Measurements from ENCODE around the gene MAP2K3.
"Not testable (repeated sequence)": the region's sequence is repeated elsewhere in the genome, so short reads cannot be mapped to it uniquely, and the experiment has no call there.

Gene MAP2K3

DNA sequence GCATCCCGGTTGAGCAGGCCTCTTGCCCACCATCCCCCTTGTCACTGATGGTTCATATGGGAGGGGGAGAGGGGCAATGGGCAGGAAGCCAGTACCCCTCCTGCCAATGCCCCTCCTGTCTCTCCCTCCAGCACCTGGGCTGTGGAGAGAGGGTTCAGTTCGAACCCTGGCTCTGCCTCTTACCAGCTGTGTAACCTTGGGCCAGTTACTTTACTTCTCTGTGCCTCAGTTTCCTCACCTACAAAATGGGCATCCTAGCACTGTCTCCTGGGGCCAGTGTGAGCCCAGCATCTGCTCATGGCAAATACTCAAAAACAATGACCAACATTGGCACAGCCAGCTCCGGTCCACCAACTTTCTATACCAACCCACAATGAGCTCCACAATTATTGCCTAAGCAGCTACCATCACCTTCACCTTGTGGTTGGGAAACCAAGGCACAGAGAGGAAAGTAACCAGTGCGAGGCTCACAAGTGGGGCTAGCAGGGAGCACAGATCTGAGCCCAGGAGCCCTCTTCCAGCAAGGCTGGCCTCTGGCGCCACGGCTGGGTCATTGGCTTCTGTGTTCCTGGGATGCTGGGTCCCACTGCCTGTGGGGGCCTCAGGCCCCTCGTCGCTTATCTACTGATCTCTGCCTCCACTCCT, 53.6 kb downstream of the MAP2K3 start:
- DNase-seq: not testable (repeated sequence)

GRCh38 chr17:21339011-21339410, 54.5 kb downstream of the MAP2K3 start:
- DNase-seq: no peak

GRCh38 chr17:21339571-21339970, 55.1 kb downstream of the MAP2K3 start:
- DNase-seq: not testable (repeated sequence)

DNA sequence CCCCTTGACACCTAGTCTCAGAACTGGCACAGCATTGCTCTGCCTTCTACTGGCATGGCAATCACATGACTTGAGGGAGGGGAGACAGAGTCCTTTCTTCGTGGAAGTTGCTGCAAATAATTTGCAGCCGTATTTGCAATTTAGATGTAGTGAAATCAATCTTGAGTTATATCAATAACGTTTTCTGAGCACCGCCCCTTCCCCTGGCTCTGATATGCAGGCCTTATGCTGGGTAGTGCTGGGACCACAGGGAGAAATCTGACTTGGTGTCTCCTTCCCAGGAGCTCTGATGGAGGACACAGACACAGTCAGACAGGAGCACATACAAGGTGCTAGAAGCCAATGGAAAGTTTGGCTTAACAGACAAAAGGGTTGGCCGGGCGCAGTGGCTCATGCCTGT, 55.9 kb downstream of the MAP2K3 start:
- DNase-seq: not testable (repeated sequence)

DNA sequence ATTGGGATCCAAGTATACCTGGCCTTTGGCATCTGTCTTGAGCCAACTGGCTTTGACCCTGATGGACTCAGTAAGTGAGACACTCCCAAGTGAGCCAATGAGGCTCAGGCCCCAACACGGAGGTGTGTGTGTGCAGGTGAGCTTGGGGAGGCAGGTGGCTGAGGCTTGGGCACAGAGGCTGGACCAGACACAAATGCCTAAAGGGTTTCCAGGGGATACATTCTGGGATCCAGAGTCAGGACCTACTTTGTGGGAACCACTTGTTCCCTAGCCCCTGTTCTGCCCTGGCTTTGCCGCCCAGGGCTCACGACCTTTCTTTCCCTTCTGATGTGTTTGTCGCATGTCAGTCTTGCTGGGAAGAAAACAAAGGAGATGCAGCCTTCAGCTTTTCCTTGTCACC, 56.8 kb downstream of the MAP2K3 start:
- DNase-seq: not testable (repeated sequence)

DNA sequence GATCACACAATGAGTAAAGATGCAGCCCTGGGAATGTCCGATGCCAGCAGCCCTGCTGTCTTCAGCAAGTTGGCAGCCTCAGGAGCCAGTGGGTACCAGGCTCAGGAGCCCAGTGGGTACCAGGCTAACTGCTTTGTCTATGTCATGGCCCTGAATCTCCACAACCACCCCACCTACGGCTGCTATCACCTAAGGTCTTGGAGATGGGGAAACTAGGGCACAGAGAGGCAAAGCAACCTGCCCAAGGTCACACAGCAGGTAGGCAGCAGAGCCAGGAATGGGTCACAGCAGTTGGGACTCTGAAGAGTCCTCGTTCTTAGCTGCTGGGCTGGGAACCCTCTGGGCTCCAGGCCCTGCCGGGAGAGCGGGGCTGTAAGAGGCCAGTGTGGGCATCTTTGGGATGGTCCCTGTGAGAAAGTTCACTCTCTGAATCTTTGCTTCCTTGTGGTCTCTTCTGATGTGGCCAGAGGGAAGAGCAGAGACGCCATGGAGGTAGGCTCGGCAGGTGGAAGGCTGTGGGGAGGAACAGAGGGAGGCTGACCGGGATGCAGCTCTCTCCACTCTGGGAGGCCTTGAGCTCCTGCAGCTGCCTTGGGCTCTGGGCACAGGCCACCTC, 57.5 kb downstream of the MAP2K3 start:
- DNase-seq: not testable (repeated sequence)

- DNase-seq: not testable (repeated sequence)
These were observed 58.8 kb downstream of the MAP2K3 start for GRCh38 chr17:21343061-21343949.

- not testable (repeated sequence) for DNase-seq
These were observed 60.3 kb downstream of the MAP2K3 start for GRCh38 chr17:21344801-21345200.

DNA sequence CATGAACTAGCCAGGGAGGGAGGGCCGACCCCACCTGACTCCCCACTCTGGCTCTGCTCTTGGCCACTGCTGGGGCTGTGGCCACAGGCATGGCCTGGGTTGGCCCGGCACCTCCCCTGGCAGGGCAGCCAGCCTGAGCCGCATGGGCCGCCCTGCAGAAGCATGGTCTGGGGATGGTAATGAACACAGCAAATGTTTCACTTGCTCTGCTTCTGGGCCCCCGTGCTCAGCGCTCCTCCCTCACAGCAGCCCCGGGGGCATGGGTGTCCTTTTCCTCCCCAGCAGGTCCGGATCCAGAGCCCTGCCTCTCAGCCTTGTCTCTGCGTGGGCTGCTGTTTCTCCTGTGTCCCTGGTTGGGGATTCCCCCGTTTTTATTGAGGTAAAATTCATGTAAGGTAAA, 60.7 kb downstream of the MAP2K3 start:
- no peak for DNase-seq

- DNase-seq: not testable (repeated sequence)
These were observed 61.6 kb downstream of the MAP2K3 start for GRCh38 chr17:21346107-21346506.

- not testable (repeated sequence) for DNase-seq
These were observed 62.2 kb downstream of the MAP2K3 start for GRCh38 chr17:21346651-21347250.

DNA sequence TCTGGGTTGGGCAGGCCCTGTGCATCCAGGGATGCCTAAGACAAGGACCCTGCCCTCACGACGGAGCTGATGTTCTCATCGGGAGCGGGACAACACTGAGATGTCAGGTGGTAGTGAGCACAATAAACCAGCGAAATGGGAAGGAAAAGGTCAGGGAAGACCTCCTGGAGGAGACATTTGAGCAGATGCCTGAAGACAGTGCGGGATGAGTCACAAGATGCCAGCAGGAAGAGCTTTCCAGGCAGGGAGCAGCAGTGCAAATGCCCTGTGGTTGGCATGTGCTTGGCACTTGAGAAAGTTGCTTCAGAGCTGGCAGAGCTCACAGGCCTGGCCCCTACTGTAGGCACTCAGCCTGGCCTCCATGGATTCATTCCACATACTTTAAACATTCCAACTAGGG, 63.1 kb downstream of the MAP2K3 start:
- not testable (repeated sequence) for DNase-seq

- not testable (repeated sequence) for DNase-seq
These were observed 63.8 kb downstream of the MAP2K3 start for GRCh38 chr17:21348081-21348925.

GRCh38 chr17:21348926-21349261, 64.4 kb downstream of the MAP2K3 start:
- DNase-seq: not testable (repeated sequence)

- DNase-seq: not testable (repeated sequence)
These were observed 65.0 kb downstream of the MAP2K3 start for GRCh38 chr17:21349358-21350050.

- not testable (repeated sequence) for DNase-seq
These were observed 66.0 kb downstream of the MAP2K3 start for GRCh38 chr17:21350495-21350894.

DNA sequence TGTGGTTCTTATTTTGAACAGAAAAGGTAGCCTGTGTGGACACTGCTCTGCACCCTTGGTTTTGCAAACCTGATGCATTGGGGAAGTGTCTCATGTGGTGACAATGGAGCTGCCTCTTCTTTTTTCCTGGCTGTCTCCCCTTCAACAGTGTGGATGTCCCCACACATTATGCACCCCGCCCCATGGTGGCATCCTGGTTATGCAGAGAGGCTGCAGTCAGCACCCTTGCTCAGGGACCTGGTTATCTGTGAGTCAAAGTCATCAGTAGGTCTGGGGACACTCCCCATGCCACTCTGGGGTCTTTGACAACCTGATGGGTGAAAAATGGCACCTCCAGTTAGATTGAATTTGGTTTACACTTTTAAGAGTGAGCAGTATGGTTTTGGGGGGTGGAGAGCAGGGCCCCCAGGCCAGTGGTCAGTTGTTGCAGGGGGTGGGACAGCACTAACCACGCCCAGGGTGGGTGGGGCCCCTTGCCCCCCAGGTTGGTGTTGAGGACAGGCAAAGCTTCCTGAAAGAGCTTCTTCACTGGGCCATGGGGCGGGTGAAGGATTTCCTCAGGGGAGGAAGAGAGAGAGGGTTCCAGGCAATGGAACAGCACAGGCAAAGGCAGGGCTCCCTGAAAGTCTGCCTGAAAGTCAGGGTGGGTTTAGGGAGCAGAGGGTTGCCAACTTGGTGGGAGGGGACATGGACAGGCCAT, 67.0 kb downstream of the MAP2K3 start:
- no peak for DNase-seq

- DNase-seq: no peak
These were observed 67.9 kb downstream of the MAP2K3 start for GRCh38 chr17:21352221-21352980.

- no peak for DNase-seq
These were observed 68.4 kb downstream of the MAP2K3 start for GRCh38 chr17:21352981-21353265.

DNA sequence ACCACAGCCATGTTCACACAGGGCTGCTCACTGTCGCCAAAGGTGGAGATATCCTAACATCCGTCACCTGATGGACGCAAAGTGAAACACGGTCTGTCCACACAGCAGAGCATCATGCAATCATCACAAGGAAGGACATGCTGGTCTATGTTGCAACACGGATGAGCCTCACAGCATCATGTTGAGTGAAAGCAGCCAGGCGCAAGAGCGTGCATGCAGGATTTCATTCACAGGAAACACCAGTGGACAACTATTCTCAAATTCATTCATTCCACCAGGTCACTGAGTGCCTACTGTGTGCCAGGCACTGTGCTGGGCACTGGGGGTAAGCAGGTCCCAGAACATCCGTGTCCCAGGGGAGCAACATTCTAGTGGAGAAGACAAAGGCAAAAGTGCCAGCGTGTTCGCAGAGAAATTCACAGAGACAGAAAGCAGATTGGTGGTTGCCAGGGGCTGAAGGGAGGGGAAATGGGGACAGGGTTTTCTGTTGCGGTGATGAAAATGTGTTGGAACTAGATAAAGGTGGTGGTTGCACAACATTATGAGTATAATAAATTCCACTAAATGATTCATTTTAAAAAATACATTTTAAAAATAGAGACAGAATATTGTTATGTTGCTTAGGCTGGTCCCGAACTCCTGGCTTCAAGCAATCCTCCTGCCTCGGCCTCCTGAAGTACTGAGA, 69.0 kb downstream of the MAP2K3 start:
- no peak for DNase-seq

All from activated CD4-positive, alpha-beta T cell treated with anti-CD3 and anti-CD28 coated beads, Interleukin-2, Interleukin-6, amounts not matched to agents 100 ng/mL and 50 ng/mL, durations not matched to agents 16 hours and 8 hours (primary cell).